Activated CD4-positive, alpha-beta T cell treated with anti-CD3 and anti-CD28 coated beads, Interleukin-2, amount 50 U/mL, for 4 hours (primary cell): ENCODE measurements around the gene BCAR3.
A peak's percentile ranks its signal among the peaks of the same experiment; 100 is the strongest.

Experiments
- DNase-seq, 2 experiments: peaks; one replicate each; pipeline ENCODE4 v3.0.0-alpha.2; 2020

The BCAR3 gene

DNA sequence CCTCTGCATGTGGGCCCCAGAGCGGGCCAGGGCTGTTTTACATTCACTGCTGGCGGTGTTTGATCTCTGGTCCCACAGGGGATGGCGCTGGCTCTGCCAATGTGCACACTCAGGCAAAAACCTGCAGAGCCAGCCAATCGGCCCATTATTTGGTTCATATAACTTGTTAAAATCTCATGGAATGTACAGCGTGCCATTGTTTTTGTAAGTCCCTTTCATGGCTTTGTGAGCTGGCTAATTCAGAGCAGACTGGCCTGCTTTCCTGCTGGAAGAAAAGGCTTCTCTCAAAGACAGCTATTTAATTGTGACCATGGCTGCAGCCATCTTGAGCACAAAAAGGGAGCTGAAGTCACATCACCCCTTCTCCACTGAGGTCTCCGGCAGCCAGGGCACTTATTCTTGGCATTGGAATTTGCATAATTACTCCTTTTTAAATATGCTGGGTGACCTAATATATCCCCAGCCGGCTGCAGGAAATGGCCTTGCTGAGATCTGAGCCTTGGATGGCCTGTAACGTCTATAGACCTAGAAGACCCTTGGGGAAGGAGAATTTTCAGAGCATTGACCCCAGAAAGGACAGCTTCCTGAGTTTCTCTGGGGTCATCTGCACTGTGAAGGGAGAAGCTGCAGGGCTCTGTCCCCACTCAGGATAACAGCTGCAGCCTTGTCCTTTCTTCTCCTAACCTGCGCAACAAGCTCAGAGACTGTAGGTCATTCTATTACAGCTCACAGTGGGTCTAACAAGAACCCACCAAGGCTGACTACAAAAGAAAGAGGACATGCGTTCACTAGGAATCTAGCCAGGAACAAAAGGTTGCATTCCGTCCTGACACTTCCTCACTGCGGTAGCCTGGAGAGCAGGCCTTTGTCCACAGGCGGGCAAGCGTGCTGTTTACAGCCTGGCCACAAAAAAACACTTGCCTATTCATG, 45.8 kb downstream of the BCAR3 start:
- no peak for DNase-seq

DNA sequence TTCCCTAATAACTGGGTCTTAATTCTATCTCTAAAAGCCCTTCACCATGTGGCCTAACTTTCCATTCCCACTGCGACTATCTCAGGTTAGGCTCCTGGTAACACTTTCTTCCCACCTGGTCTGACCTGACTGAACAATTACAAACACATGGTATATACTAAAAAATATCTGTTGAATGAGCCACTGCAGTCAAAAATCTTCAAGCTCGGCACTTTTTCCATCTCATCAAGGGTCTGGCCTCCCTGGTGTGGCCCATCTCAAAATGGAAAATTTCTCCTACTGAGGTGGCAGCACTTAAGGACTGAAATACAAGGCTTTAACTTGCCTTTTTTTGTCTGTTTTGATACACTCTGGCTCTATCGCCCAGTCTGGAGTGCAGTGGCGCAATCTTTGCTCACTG, 48.3 kb downstream of the BCAR3 start:
- no peak for DNase-seq

GRCh38 chr1:93631626-93632365, 49.8 kb downstream of the BCAR3 start:
- DNase-seq: no peak

GRCh38 chr1:93630168-93630567, 51.5 kb downstream of the BCAR3 start:
- no peak for DNase-seq

DNA sequence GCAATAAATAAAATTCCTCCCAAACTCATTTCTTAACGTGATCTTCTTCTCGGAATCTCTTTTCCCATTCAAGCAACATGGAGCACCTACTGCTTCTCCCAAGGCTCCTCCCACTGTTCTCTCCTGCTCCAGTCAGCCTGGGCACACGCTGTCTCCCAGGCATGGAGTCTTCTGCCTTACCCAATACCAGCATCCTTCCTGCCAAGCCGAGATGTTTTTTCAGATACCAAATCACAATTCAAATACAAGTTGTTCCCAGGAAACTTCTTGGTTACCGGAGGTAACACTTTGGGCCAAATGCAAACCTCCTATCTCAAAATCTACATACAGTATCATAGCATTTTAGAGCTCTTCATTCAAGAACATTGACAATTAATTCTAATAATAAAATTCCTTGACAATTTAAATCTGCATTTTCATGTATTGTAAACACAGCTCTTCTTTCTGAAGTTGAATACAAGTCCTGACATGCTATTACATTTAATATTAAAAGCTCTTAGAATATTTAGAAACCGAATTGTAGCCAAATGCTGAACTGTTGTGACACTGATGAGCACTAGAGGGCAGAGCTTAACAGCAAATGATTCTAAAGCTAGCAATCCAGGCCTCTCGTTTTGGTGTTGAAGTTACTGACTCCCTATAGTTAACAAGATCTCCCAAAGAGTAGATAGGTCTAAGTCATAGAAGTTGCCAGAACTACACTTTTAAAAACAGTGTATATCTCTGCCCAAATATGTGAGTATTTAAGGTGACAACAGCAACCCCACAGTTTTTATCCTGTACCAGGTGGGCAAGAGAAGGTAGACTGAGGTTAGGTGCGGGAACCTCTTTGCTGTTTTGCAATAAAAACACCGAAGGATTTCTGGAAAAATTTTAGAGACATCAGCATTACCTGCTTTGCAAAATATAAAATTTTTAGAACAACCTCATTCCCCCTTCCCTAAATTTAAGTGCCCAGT, 52.3 kb downstream of the BCAR3 start:
- peak; percentile 17 to 29 for DNase-seq

GRCh38 chr1:93628681-93629080, 53.0 kb downstream of the BCAR3 start:
- no peak for DNase-seq

DNA sequence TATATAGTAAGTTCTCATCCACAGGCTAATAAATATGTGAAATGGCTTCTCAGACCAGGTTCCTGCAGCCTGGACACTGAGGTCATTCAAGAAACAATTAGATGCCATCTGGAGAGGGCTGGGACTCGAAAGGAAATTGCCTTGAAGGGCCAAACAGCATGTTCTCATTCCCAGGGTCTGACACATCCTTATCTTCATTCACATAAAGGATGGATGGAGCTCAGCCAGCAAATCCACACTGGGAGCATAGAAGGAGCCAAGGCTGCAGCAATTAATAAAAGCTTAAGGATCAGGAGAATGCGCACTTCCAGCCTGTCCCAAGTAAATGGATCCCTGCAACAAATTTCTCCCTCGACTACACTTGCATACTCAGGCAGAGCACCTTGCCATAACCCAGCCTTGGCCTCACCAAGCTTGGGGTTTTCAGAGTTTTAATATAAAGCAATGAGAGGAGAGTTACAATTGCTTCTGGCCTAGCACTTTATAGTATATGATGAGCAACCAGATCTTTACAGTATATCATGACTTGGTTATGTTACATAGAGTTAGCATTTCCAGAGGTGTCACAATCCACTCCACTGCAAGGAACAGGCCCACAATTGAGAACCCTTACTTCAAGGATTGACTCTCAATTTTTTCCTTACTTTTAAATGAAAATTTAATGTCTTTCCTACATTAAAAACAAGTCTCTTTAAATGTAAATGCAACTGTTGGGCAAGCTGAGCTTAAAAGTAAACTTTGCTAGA, 55.9 kb downstream of the BCAR3 start:
- no peak for DNase-seq

GRCh38 chr1:93623875-93624274, 57.8 kb downstream of the BCAR3 start:
- no peak for DNase-seq

DNA sequence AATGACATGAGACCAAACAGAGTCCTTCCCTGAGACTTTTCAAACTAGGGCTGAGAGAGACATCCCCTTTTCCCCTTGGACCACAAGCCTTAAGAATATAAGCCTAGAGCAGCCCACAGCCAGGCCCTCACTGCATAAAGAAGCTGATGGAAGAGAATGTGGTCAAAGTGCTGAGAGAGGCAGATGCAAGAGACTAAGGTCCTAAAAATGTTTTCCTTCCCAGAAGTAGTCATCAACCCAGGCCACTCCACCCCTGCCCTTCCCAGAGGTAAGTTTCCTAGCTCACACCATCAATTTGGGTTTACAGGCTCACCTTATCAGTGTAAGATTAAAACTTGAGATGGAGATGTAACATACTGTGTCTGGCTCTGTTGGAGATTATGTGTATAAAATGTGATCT, 58.2 kb downstream of the BCAR3 start:
- no peak for DNase-seq

DNA sequence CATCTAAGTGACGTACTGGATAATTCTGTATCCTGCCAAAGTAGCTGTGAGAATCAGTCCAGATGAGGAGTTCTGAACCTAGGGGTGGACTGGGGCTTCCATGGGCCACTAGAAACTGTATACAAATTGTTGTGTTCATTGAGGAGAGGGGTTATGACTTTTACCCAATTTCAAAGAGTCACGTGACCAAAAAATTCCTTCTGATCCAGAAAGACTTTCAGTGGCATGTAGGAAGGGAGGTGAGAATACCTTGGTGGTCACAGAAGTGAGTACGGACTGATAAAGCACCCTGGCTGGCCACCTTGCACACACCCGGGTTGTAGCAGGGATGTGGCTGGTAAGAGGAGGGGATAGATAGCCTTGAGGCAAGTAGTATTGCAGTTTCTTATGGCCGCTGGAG, 60.4 kb downstream of the BCAR3 start:
- no peak for DNase-seq

DNA sequence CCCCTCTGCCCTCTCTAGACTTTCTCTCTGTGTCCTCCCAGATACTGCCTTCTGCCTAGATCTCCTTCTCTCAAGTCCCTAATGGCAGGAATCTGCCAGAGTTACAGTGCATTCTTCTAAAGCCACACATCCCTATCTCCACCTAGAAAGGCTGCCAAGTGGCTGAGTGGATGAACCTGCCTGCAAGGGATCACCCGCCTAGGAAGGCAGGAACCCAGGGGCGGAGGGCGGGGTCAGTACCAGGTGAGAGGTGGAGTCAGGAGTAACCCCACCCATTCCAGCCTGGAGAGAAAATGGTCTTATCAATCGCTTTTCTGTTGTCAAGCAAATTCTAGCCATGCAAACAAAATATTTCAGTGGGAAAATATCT, 60.8 kb downstream of the BCAR3 start:
- DNase-seq: no peak

GRCh38 chr1:93620172-93620840, 61.3 kb downstream of the BCAR3 start:
- DNase-seq: no peak

- no peak for DNase-seq
Measured at GRCh38 chr1:93619507-93620171, 62.0 kb downstream of the BCAR3 start.

- DNase-seq: no peak
Measured at GRCh38 chr1:93617670-93618499, 63.8 kb downstream of the BCAR3 start.

GRCh38 chr1:93616996-93617669, 64.5 kb downstream of the BCAR3 start:
- DNase-seq: no peak

DNA sequence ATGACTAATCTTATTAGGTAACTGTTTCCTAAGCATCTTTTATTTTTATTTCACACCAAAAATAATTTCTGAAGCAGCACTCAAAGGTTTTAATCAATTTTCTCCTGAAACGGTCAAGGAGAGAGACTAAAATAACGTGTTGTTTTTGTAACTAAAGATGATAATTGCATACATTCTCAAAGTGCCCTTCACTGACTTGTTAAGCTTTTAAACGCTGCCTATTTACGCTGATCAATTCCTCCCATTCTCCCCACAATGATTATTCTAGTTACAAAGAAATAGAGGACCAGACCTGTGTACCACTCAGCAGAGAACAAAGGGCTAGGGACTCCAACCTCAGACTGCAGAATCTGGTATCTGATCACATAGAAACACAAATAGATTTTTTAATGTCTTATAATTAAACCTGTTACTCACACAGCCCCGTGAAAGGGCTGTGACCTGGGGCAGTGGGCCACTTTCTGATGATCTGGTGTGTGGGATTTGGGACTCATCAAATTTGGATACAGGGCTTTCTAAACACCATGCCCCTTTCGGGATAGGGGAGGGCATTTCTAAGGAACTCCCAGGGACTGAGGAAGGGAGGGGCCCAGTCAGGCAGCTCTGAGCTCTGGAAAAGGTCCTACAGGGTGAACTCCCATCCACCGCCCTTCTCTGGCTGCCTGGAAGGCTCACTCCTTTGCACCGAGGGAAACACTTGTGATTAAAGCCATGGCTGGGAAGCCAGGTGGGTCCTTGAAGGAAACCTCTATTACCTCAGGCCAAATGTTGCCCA, 65.2 kb downstream of the BCAR3 start:
- DNase-seq: no peak

- DNase-seq: no peak
Measured at GRCh38 chr1:93615582-93616150, 66.0 kb downstream of the BCAR3 start.

DNA sequence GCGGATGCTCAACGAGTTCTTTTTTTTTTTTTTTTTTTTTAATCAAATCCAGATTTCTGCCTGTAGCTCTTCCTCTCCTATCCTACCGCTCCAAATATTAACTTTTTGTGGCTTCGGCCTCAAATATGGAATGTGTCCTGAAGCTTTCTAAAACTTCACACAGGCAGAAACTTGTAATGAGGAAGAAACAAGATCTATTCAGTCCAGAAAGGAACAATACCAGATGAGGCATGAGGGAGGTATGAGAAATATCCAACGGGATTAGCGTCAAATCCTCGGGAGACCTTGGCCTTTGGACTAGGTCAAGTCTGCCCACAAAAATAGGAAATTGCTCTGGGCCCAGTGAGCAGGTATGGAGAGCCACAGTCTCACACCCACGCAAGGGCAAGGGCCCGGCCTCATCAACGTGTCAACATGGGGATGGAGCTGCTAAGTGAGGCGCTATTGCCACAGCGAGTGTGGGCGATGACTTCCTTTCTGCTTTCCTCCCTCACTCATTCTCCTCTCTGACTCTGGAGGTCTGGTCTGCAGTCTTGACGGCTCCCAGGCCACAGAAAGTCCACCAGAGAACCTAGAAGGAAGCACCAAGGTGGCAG, 66.6 kb downstream of the BCAR3 start:
- DNase-seq: peak in 1 of 2 experiments; percentile 4
